ENCODE measurements around the gene ADCY10. TPM values are rescaled to one million over a fixed set of nuclear protein-coding genes. Genes with fewer than 3 reads are reported as not detected.

The ADCY10 gene
- total and polyA plus RNA-seq, 2 of the 4 experiments (the other 2 are of a cell fraction), result under 0.01 to 0.03 TPM

DNA sequence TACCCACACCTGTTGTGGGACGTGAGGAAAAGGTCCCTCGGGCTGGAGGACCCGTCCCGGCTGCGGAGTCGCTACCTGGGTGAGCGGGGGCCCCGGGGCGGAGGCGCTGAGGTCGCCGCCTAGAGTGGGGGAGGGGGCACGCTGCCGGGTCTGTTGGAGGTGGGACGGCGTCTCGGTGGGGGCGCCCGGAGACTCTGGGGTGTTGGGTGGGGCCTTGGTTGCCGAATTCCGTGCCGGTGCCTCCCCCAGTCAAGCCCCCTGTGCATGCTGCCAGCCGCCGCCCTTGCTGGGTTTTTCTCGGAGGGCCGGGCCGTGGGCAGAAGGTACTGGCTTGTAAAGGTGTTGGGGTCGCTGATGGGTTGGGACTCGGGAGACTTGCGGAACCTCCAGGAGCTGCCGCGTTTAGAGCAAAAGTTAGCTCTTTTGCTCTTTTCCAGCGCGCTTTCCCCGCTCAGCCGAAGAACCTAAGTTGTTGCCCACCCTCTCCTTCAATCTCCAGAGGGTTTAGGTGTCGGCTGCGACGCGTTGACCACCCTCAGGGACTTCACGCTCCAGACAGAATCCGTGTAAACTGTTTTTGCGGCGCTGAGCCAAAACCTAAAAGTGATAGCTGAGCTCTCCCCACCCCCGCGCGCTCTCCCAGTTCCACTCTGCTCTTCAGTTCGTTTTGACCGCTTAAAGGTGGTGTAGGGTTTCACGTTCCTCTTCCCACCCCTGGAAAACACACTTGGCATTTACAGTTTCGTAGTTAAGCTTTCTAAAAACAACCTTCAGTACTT is 23.2 kb upstream of the ADCY10 start, which contains the start of gene MPC2:
Gene MPC2 (minus strand): TSS at position 143 of the 779 bp plus-strand sequence. CDS start 1,231 bp downstream, outside the sequence.
- H3K79me1 ChIP-seq (ENCODE audit: low read depth in 1 of 2, low read length in 2 of 2), result peaks cover 0 to 31% of the 10 kb centered on the region in 2 experiments; a peak in 3 of 4 replicates
- peak within 1 kb of the TSS; percentile 97 for H4K91ac ChIP-seq (ENCODE audit: insufficient read depth, low read depth, low read length)
- H3K4me3 ChIP-seq (ENCODE audit: insufficient read depth, low read depth, low read length), result peak within 1 kb of the TSS; percentile 98
- peak within 1 kb of the TSS; percentile 94 for H2BK5ac ChIP-seq (ENCODE audit: low read depth, low read length, poor library complexity, severe bottlenecking)
- DNase-seq (peak; percentile 75), ATAC-seq (ENCODE audit: low read depth) (peak; percentile 5)
- H3K27me3 ChIP-seq (ENCODE audit: control insufficient read depth, insufficient read depth, low read length), result no peaks in the 10 kb centered on the region
- peak within 1 kb of the TSS; percentile 97 for H2BK120ac ChIP-seq (ENCODE audit: low read depth, low read length)
- 2% methylated on average over 12 of the region's 51 CpGs; no CpG with 5 or more reads in 1 of the 2 experiments for WGBS, 2 experiments (ENCODE audit: extremely low coverage in 2 of 2, insufficient read length in 1 of 2)
- peak within 1 kb of the TSS; percentile 98 for H3K4ac ChIP-seq (ENCODE audit: low read depth, low read length)
- H3K14ac ChIP-seq (replicated peaks; ENCODE audit: low read depth, low read length), result peak within 1 kb of the TSS; percentile 100
- peak within 1 kb of the TSS; percentile 55 to 100 for H4K8ac ChIP-seq (ENCODE audit: low read depth in 2 of 2, low read length in 2 of 2)
- H3K9ac ChIP-seq (ENCODE audit: low read depth, low read length), result peak within 1 kb of the TSS; percentile 97
- peak within 1 kb of the TSS; percentile 67; the same call in 1 of the 2 replicates for H2BK20ac ChIP-seq (ENCODE audit: low read depth, low read length)
- peaks cover 2% of the 10 kb centered on the region; the same call in 1 of the 2 replicates for H3K36me3 ChIP-seq (ENCODE audit: control insufficient read depth, insufficient read depth, low read length)
- dilution Hi-C loops (cut with HindIII; ENCODE audit: low sequenced_read_pairs, unreplicated experiment) (no loop called here), in situ Hi-C loops (cut with MboI; ENCODE audit: low sequenced_read_pairs) (no loop called here), intact Hi-C loops (cut with micrococcal nuclease) (loop anchor here (1.0 to 5.0 kb wide), 6 partner anchors 115 to 290 kb away; partner anchors contain the start of gene SFT2D2)
- ChIA-PET POLR2A (ENCODE audit: unreplicated experiment) (interaction anchor here (0.6 to 1.2 kb wide), 2 partner anchors 115 to 223 kb away, joined by 3 to 7 read pairs; no protein-coding TSS in a partner anchor), CTCF (interaction anchor here (0.6 to 1.0 kb wide), 2 partner anchors 145 to 281 kb away, joined by 3 to 5 read pairs; no protein-coding TSS in a partner anchor)
- TF ChIP-seq, protein P1, sequence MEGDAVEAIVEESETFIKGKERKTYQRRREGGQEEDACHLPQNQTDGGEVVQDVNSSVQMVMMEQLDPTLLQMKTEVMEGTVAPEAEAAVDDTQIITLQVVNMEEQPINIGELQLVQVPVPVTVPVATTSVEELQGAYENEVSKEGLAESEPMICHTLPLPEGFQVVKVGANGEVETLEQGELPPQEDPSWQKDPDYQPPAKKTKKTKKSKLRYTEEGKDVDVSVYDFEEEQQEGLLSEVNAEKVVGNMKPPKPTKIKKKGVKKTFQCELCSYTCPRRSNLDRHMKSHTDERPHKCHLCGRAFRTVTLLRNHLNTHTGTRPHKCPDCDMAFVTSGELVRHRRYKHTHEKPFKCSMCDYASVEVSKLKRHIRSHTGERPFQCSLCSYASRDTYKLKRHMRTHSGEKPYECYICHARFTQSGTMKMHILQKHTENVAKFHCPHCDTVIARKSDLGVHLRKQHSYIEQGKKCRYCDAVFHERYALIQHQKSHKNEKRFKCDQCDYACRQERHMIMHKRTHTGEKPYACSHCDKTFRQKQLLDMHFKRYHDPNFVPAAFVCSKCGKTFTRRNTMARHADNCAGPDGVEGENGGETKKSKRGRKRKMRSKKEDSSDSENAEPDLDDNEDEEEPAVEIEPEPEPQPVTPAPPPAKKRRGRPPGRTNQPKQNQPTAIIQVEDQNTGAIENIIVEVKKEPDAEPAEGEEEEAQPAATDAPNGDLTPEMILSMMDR (conservative IDR thresholded peaks at IDR 0.05; ENCODE audit: low read depth, low read length), result no peak
- TF ChIP-seq MAZ (IDR thresholded peaks at IDR 0.05; ENCODE audit: borderline replicate concordance, low read depth, low read length) (peak; percentile 34; the same call in 1 of the 2 replicates), RAD21 (IDR thresholded peaks at IDR 0.05; ENCODE audit: low read length) (peak; percentile 17; the same call in 1 of the 2 replicates), BHLHE40 (IDR thresholded peaks at IDR 0.05; ENCODE audit: low read depth, low read length) (no peak), FOS (IDR thresholded peaks at IDR 0.05; ENCODE audit: low read depth, low read length) (no peak), RCOR1 (IDR thresholded peaks at IDR 0.05; ENCODE audit: insufficient replicate concordance, low read length) (no peak), MXI1 (IDR thresholded peaks at IDR 0.05; ENCODE audit: borderline replicate concordance, low read depth, low read length) (peak; percentile 12; the same call in 1 of the 2 replicates), CHD1 (IDR thresholded peaks at IDR 0.05; ENCODE audit: low read depth, low read length) (no peak), RFX5 (IDR thresholded peaks at IDR 0.05; ENCODE audit: low read depth, low read length) (no peak), CEBPB (IDR thresholded peaks at IDR 0.05; ENCODE audit: low read depth, low read length) (no peak)
- TF ChIP-seq, protein P2, sequence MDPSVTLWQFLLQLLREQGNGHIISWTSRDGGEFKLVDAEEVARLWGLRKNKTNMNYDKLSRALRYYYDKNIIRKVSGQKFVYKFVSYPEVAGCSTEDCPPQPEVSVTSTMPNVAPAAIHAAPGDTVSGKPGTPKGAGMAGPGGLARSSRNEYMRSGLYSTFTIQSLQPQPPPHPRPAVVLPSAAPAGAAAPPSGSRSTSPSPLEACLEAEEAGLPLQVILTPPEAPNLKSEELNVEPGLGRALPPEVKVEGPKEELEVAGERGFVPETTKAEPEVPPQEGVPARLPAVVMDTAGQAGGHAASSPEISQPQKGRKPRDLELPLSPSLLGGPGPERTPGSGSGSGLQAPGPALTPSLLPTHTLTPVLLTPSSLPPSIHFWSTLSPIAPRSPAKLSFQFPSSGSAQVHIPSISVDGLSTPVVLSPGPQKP (IDR thresholded peaks at IDR 0.05; ENCODE audit: borderline replicate concordance, low read depth, low read length), result no peak
- TF ChIP-seq, protein P3, sequence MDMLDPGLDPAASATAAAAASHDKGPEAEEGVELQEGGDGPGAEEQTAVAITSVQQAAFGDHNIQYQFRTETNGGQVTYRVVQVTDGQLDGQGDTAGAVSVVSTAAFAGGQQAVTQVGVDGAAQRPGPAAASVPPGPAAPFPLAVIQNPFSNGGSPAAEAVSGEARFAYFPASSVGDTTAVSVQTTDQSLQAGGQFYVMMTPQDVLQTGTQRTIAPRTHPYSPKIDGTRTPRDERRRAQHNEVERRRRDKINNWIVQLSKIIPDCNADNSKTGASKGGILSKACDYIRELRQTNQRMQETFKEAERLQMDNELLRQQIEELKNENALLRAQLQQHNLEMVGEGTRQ (IDR thresholded peaks at IDR 0.05; ENCODE audit: low read depth, low read length), result no peak
- H3K56ac ChIP-seq (ENCODE audit: extremely low read depth, insufficient read depth, low read length), result peak within 1 kb of the TSS; percentile 100
- no peaks in the 10 kb centered on the region for H3K9me3 ChIP-seq (ENCODE audit: control insufficient read depth, insufficient read depth, low read length)
- TSS peak; percentile 43 for BruUV-seq (replicated peaks)
- peaks cover 27% of the 10 kb centered on the region; the same call in 1 of the 2 replicates for H4K20me1 ChIP-seq (ENCODE audit: insufficient read depth, low read length)
- H2AK5ac ChIP-seq (ENCODE audit: low read depth, low read length), result peak within 1 kb of the TSS; percentile 74; the same call in 1 of the 2 replicates
- H3K23ac ChIP-seq (ENCODE audit: low read depth, low read length), result peak within 1 kb of the TSS; percentile 99
- peak within 1 kb of the TSS; percentile 89 for H4K5ac ChIP-seq (ENCODE audit: low read depth, low read length)
- no peaks in the 10 kb centered on the region for H3K4me1 ChIP-seq (ENCODE audit: control insufficient read depth, insufficient read depth, low read length)
- peak within 1 kb of the TSS; percentile 99 for H2AK9ac ChIP-seq (replicated peaks; ENCODE audit: low read depth, low read length, poor library complexity)
- H3K27ac ChIP-seq (ENCODE audit: insufficient read depth, low read length), result peak within 1 kb of the TSS; percentile 89
- H2BK15ac ChIP-seq (ENCODE audit: low read depth, low read length), result peak within 1 kb of the TSS; percentile 80; the same call in 2 of the 3 replicates
- H3K4me2 ChIP-seq (ENCODE audit: low read depth, low read length), result peak within 1 kb of the TSS; percentile 81
- no peaks in the 10 kb centered on the region for H3K9me1 ChIP-seq (ENCODE audit: insufficient read depth, low read length)
- peak within 1 kb of the TSS; percentile 99 for H2AFZ ChIP-seq (replicated peaks; ENCODE audit: low read length, poor library complexity)
- H3K18ac ChIP-seq (ENCODE audit: low read depth, low read length), result peak within 1 kb of the TSS; percentile 89

Data from IMR-90 (cell line).